ENCODE results near the gene DLX1. TPM values are rescaled to one million over a fixed set of nuclear protein-coding genes. Genes with fewer than 3 reads are reported as not detected.

Gene DLX1
- total and polyA plus RNA-seq, 2 experiments from 2014 or later: 3.8 to 9.5 TPM

GRCh38 chr2:172040311-172040710, 45.0 kb upstream of the DLX1 start:
- Histone ChIP-seq H3K79me2 (ENCODE audit: insufficient read depth) (no peaks in the 10 kb centered on the region), H3K27me3 (replicated peaks; ENCODE audit: insufficient read depth) (no peaks in the 10 kb centered on the region), H3F3A (ENCODE audit: insufficient read depth) (peaks cover 19% of the 10 kb centered on the region; the same call in 1 of the 2 replicates), H3K4me3 (no peak overlapping the region), H3K4me2 (ENCODE audit: unreplicated experiment) (no peak overlapping the region), H2AFZ (no peak overlapping the region), H3K27ac (no peak overlapping the region), H4K20me1 (ENCODE audit: insufficient read depth) (no peaks in the 10 kb centered on the region), H3K4me1 (ENCODE audit: insufficient read depth) (peaks cover 21% of the 10 kb centered on the region), H3K9me3 (ENCODE audit: low read depth) (no peaks in the 10 kb centered on the region), H3K36me3 (ENCODE audit: low read depth) (no peaks in the 10 kb centered on the region), H3K9me2 (ENCODE audit: insufficient read depth) (no peaks in the 10 kb centered on the region), H3K9ac (no peak overlapping the region)
- in situ Hi-C loops (cut with MboI): no loop called here
- DNase-seq: no peak
- WGBS, 2 experiments (ENCODE audit: low coverage in 1 of 2, low lambda C conversion rate in 2 of 2, missing lambda C conversion rate in 2 of 2): 78 to 87% methylated on average over 6 of the region's 6 CpGs
- TF ChIP-seq EZH2phosphoT487 (IDR thresholded peaks at IDR 0.05; ENCODE audit: insufficient read depth, low read depth) (no peak), EZH2 (IDR thresholded peaks at IDR 0.05; ENCODE audit: insufficient read depth, poor library complexity, severe bottlenecking) (no peak)

- in situ Hi-C loops (cut with MboI): no loop called here
- H3K4me1 ChIP-seq (ENCODE audit: insufficient read depth): peaks cover 6% of the 10 kb centered on the region; the same call in 1 of the 2 replicates
- peak overlapping the region; percentile 37; the same call in 1 of the 2 replicates for H2AFZ ChIP-seq
- no peaks in the 10 kb centered on the region for H3K27me3 ChIP-seq (replicated peaks; ENCODE audit: insufficient read depth)
- H3K79me2 ChIP-seq (ENCODE audit: insufficient read depth): no peaks in the 10 kb centered on the region
- H3K9me2 ChIP-seq (ENCODE audit: insufficient read depth): no peaks in the 10 kb centered on the region
- H3K9me3 ChIP-seq (ENCODE audit: low read depth): no peaks in the 10 kb centered on the region
- H3K36me3 ChIP-seq (ENCODE audit: low read depth): no peaks in the 10 kb centered on the region
- H3K9ac ChIP-seq: no peak overlapping the region
- H3K4me3 ChIP-seq: no peak overlapping the region
- TF ChIP-seq EZH2 (IDR thresholded peaks at IDR 0.05; ENCODE audit: insufficient read depth, poor library complexity, severe bottlenecking) (no peak), EZH2phosphoT487 (IDR thresholded peaks at IDR 0.05; ENCODE audit: insufficient read depth, low read depth) (no peak)
- DNase-seq: no peak
- no peak overlapping the region for H3K27ac ChIP-seq
- no peak overlapping the region for H3K4me2 ChIP-seq (ENCODE audit: unreplicated experiment)
- WGBS, 2 experiments (ENCODE audit: low coverage in 1 of 2, low lambda C conversion rate in 2 of 2, missing lambda C conversion rate in 2 of 2): 18 to 20% methylated on average over 1 of the region's 1 CpG
- H3F3A ChIP-seq (ENCODE audit: insufficient read depth): no peaks in the 10 kb centered on the region
- no peaks in the 10 kb centered on the region for H4K20me1 ChIP-seq (ENCODE audit: insufficient read depth)
Observed at GRCh38 chr2:172046080-172046678, 39.1 kb upstream of the DLX1 start.

DNA sequence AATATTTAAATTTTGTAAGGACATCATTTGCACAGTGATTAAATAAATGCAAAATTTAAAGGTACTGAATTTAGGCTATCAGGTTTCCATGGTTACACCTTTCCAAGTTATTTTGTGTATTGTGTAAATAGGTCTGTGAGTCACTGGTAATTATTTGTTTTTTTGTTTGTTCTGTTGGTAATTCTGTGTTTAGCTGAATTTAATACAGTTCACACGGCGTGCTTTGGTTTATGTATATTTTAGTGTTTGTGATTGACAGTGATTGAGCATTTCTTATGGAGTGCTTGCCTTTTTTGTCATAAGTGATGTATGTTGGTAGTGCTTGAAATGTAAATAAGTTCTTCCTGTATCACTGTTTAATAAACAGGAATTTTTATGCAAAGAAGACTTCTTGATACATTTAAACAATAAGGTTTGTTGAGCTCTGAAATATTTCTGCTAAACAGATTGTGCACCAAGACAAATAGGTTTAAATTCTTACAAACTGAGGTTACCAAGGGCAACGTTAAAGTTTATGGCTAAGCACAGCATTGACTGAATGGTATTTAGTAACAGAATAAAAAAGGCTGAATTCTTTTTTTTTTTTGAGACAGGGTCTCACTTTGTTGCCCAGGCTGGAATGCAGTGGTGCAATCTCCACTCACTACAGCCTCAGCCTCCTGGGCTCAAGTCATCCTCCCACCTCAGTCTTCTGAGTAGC, 38.3 kb upstream of the DLX1 start:
- Histone ChIP-seq H3K4me2 (ENCODE audit: unreplicated experiment) (no peak overlapping the region), H3K9me2 (ENCODE audit: insufficient read depth) (no peaks in the 10 kb centered on the region), H3K4me1 (ENCODE audit: insufficient read depth) (peaks cover 6% of the 10 kb centered on the region; the same call in 1 of the 2 replicates), H2AFZ (no peak overlapping the region), H3K27me3 (replicated peaks; ENCODE audit: insufficient read depth) (no peaks in the 10 kb centered on the region), H3K9ac (no peak overlapping the region), H3F3A (ENCODE audit: insufficient read depth) (no peaks in the 10 kb centered on the region), H4K20me1 (ENCODE audit: insufficient read depth) (no peaks in the 10 kb centered on the region), H3K79me2 (ENCODE audit: insufficient read depth) (no peaks in the 10 kb centered on the region), H3K36me3 (ENCODE audit: low read depth) (no peaks in the 10 kb centered on the region), H3K4me3 (no peak overlapping the region), H3K9me3 (ENCODE audit: low read depth) (no peaks in the 10 kb centered on the region), H3K27ac (no peak overlapping the region)
- WGBS, 2 experiments (ENCODE audit: low coverage in 1 of 2, low lambda C conversion rate in 2 of 2, missing lambda C conversion rate in 2 of 2): 83% methylated on average over 3 of the region's 3 CpGs
- peak; percentile 5 for DNase-seq
- TF ChIP-seq EZH2 (IDR thresholded peaks at IDR 0.05; ENCODE audit: insufficient read depth, poor library complexity, severe bottlenecking): no peak
- no peak for TF ChIP-seq EZH2phosphoT487 (IDR thresholded peaks at IDR 0.05; ENCODE audit: insufficient read depth, low read depth)
- in situ Hi-C loops (cut with MboI): no loop called here

DNA sequence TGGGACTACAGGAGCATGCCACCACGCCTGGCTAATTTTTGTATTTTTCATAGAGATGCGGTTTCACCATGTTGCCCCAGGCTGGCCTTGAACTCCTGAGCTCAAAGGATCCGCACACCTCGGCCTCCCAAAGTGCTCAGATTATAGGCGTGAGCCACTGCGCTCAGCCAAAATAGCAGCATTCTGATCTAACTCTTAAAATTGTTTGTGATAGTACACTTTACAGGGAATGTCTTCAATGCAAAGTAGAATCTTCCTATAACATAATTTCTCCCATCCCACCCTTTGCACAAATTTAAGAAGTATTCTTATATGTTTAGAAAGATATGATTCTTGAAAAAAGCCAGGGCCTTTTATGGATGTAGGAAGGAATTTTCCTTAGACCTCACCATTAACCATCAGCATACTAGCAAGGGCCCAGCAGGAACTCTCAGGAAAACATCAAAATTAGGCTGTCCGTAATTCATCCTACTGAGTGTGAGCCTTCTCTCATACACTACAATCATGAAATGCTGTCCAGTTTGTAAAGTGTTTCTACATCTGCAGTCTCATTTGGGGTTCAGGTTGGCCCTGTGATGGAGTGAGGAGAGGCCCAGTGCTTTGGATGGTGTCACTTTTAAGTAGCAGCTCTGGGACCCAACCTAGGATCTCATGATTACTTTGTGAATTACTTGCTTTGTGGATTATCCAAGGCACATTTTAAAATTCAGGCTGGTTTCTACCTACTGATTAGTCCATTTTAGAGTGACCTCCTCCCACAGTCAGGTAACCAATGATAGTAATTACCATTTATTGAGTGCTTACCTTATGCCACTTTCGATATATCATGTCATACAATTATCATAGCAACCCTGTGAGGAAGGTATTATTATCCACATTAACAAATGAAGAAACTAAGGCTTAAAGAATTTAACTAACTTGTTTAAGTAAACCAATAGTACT, 37.5 kb upstream of the DLX1 start:
- no peak overlapping the region for H3K4me2 ChIP-seq (ENCODE audit: unreplicated experiment)
- H3K4me1 ChIP-seq (ENCODE audit: insufficient read depth): peaks cover 6% of the 10 kb centered on the region; the same call in 1 of the 2 replicates
- no peak overlapping the region for H3K4me3 ChIP-seq
- H4K20me1 ChIP-seq (ENCODE audit: insufficient read depth): no peaks in the 10 kb centered on the region
- no peaks in the 10 kb centered on the region for H3K36me3 ChIP-seq (ENCODE audit: low read depth)
- H3K9me2 ChIP-seq (ENCODE audit: insufficient read depth): no peaks in the 10 kb centered on the region
- no peak for DNase-seq
- in situ Hi-C loops (cut with MboI): no loop called here
- H3K9ac ChIP-seq: no peak overlapping the region
- H3F3A ChIP-seq (ENCODE audit: insufficient read depth): no peaks in the 10 kb centered on the region
- H3K79me2 ChIP-seq (ENCODE audit: insufficient read depth): no peaks in the 10 kb centered on the region
- no peak for TF ChIP-seq EZH2phosphoT487 (IDR thresholded peaks at IDR 0.05; ENCODE audit: insufficient read depth, low read depth)
- TF ChIP-seq EZH2 (IDR thresholded peaks at IDR 0.05; ENCODE audit: insufficient read depth, poor library complexity, severe bottlenecking): no peak
- H3K27me3 ChIP-seq (replicated peaks; ENCODE audit: insufficient read depth): no peaks in the 10 kb centered on the region
- no peaks in the 10 kb centered on the region for H3K9me3 ChIP-seq (ENCODE audit: low read depth)
- H3K27ac ChIP-seq: no peak overlapping the region
- 95 to 97% methylated on average over 8 of the region's 8 CpGs for WGBS, 2 experiments (ENCODE audit: low coverage in 1 of 2, low lambda C conversion rate in 2 of 2, missing lambda C conversion rate in 2 of 2)
- no peak overlapping the region for H2AFZ ChIP-seq

Data from GM23248 (cell line).